Renal cortical epithelial cell (primary cell): ENCODE results near the gene PROB1. TPM values are rescaled to one million over a fixed set of nuclear protein-coding genes. Genes with fewer than 3 reads are reported as not detected.
A peak's percentile ranks its signal among the peaks of the same experiment; 100 is the strongest.
"Not testable (repeated sequence)": the region's sequence is repeated elsewhere in the genome, so short reads cannot be mapped to it uniquely, and the experiment has no call there.

ENCODE experiments used
- DNase-seq: peaks from one replicate; pipeline ENCODE4 v3.0.0-alpha.2; 2011; ENCODE audit warnings: low read depth
- total RNA-seq: library from RNA; depleted of rRNA; stranded (reverse); fragments of >200 nt; gene quantifications from 2 replicates; pipeline ENCODE4 v1.2.3, GENCODE V29; 2014

PROB1 gene
- total RNA-seq, 1 donor from 2014 or later: 2.8 TPM

- DNase-seq: no peak
Observed at GRCh38 chr5:139392324-139392677, 2.6 kb downstream of the PROB1 start.

- DNase-seq: no peak
Observed at GRCh38 chr5:139391570-139392323, 3.2 kb downstream of the PROB1 start.

- no peak for DNase-seq
Observed at GRCh38 chr5:139390639-139391569, 4.0 kb downstream of the PROB1 start.

- no peak for DNase-seq
Observed at GRCh38 chr5:139389701-139390638, 4.9 kb downstream of the PROB1 start, which contains the start of gene MZB1. Gene MZB1 (minus strand): TSS chr5:139389913. CDS start chr5:139389856, 57 bp downstream.

GRCh38 chr5:139388198-139388821, 6.6 kb downstream of the PROB1 start:
- DNase-seq: peak; percentile 53

GRCh38 chr5:139387611-139388197, 7.2 kb downstream of the PROB1 start:
- no peak for DNase-seq

- not testable (repeated sequence) for DNase-seq
Observed at GRCh38 chr5:139386956-139387355, 7.9 kb downstream of the PROB1 start.

GRCh38 chr5:139386050-139386438, 8.9 kb downstream of the PROB1 start:
- peak; percentile 72 for DNase-seq

- DNase-seq: no peak
Observed at GRCh38 chr5:139385061-139386049, 9.5 kb downstream of the PROB1 start.

GRCh38 chr5:139384591-139385051, 10.3 kb downstream of the PROB1 start:
- DNase-seq: no peak

GRCh38 chr5:139383993-139384590, 10.8 kb downstream of the PROB1 start:
- no peak for DNase-seq

- DNase-seq: peak; percentile 84
Observed at GRCh38 chr5:139383275-139383992, 11.5 kb downstream of the PROB1 start, which contains the start of gene SLC23A1. Gene SLC23A1 (minus strand): TSS chr5:139383297. CDS start chr5:139383253, 44 bp downstream.

- DNase-seq: no peak
Observed at GRCh38 chr5:139382807-139383206, 12.1 kb downstream of the PROB1 start.

GRCh38 chr5:139381837-139382761, 12.8 kb downstream of the PROB1 start:
- DNase-seq: no peak

GRCh38 chr5:139379626-139380449, 15.1 kb downstream of the PROB1 start:
- DNase-seq: no peak

GRCh38 chr5:139378941-139379361, 16.0 kb downstream of the PROB1 start:
- DNase-seq: no peak
